Mesodermal cell (in vitro differentiated cells): ENCODE data around the gene CNDP2.
"Not testable (repeated sequence)": the region's sequence is repeated elsewhere in the genome, so short reads cannot be mapped to it uniquely, and the experiment has no call there.

Source experiments
- H3K27ac ChIP-seq: 2 replicates; pipeline ENCODE4 v1.7.0; 2013; ENCODE audit warnings: mild to moderate bottlenecking, low read depth, low read length, moderate library complexity; ENCODE audit not compliant: severe bottlenecking
- H3K36me3 ChIP-seq: 2 replicates; pipeline ENCODE4 v1.7.1; 2013; ENCODE audit warnings: mild to moderate bottlenecking, low read length, moderate library complexity; ENCODE audit not compliant: control insufficient read depth, insufficient read depth
- H3K4me1 ChIP-seq: one replicate; pipeline ENCODE4 v1.7.1; 2013; ENCODE audit warnings: mild to moderate bottlenecking, low read length; ENCODE audit not compliant: insufficient read depth, control insufficient read depth, poor library complexity, severe bottlenecking
- H3K4me3 ChIP-seq: 2 replicates; pipeline ENCODE4 v1.7.0; 2013; ENCODE audit warnings: low read length, control low read depth, mild to moderate bottlenecking; ENCODE audit not compliant: insufficient read depth, poor library complexity, severe bottlenecking; ENCODE audit errors: extremely low read depth
- H3K9me3 ChIP-seq: 2 replicates; pipeline ENCODE4 v1.7.1; 2013; ENCODE audit warnings: mild to moderate bottlenecking, low read length, moderate library complexity; ENCODE audit not compliant: control insufficient read depth
- WGBS, 2 experiments: methylation state at CpG; one replicate each; pipeline ENCODE4 v1.1.5; 2013; ENCODE audit warnings: missing lambda C conversion rate in 2 of 2; ENCODE audit not compliant: insufficient coverage in 2 of 2; 5-methylcytosine and 5-hydroxymethylcytosine counted together

CNDP2 gene

DNA sequence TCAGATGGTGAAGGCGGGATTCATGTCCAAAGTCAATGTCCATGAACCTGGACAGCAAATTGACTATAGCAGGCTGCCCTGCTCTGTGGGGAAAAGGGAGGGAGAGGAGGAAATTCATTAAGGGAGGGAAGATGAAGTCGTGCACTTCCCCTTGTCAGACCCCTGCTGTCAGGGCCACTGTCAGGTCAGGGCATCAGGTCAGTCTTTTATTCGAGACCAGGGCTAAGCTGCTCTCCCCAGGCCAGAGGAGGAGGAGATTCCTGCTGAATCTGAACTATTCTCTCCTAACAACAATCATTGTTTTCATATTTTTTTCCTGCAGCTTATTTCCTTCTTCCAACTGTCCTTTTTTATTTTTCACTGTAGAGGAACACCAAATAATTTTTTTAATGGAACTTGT lies 55.3 kb downstream of the CNDP2 start:
- 41 to 48% methylated on average over 3 of the region's 3 CpGs for WGBS, 2 experiments
- H3K27ac ChIP-seq = no peak overlapping the region
- H3K9me3 ChIP-seq = peaks cover 40% of the 10 kb centered on the region
- H3K4me1 ChIP-seq = no peaks in the 10 kb centered on the region
- H3K4me3 ChIP-seq = no peak overlapping the region
- no peaks in the 10 kb centered on the region for H3K36me3 ChIP-seq

DNA sequence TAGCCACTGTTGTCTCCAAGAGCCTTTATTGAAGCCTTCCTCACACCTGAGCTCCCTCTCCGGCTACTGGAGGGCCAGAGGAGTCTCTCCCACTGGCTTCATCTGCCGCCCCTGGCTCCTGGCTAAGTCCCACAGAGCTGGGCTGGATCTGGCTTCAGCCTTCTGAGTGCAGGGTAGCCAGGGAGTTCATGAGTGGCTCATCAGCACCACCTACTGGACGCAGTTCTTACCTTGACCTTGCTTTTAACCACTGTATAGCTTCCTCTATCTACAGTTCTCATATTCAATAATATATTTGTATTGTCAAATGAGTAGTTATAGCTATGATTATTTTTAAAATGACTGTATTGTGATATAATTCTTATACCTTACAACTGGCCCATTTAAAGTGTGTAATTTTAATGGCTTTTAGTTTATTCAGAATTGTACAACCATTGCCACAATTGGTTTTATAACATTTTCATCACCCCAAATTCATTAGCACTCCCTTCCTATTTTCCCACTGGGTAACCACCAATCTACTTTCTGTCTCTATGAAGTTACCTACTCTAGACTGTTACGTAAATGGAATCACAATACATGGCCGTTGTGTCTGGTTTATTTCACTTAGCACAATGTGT lies 55.9 kb downstream of the CNDP2 start:
- no peaks in the 10 kb centered on the region for H3K4me1 ChIP-seq
- H3K27ac ChIP-seq = no peak overlapping the region
- peaks cover 40% of the 10 kb centered on the region for H3K9me3 ChIP-seq
- WGBS, 2 experiments = 13 to 27% methylated on average over 2 to 3 of the region's 5 CpGs
- no peaks in the 10 kb centered on the region for H3K36me3 ChIP-seq
- no peak overlapping the region for H3K4me3 ChIP-seq

DNA sequence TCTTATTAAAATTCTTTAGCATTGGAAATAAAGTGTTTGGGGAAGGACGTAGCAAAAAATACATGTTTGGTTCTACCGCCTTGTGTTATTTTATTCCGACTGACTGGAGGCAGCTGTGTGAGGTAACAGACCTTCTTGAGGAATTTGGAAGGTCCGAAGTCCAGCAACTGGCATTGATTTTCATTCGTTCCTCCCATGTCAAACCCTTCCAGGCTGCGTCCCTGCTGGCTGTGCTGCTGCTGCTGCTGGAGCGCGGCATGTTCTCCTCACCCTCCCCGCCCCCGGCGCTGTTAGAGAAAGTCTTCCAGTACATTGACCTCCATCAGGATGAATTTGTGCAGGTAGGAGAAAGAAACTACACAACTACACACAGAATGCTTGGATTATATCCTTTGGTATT lies 60.0 kb downstream of the CNDP2 start:
- H3K9me3 ChIP-seq = peaks cover 5% of the 10 kb centered on the region
- H3K27ac ChIP-seq = no peak overlapping the region
- H3K4me1 ChIP-seq = no peaks in the 10 kb centered on the region
- no peaks in the 10 kb centered on the region for H3K36me3 ChIP-seq
- no peak overlapping the region for H3K4me3 ChIP-seq
- WGBS, 2 experiments = 85 to 94% methylated on average over 5 to 6 of the region's 11 CpGs

DNA sequence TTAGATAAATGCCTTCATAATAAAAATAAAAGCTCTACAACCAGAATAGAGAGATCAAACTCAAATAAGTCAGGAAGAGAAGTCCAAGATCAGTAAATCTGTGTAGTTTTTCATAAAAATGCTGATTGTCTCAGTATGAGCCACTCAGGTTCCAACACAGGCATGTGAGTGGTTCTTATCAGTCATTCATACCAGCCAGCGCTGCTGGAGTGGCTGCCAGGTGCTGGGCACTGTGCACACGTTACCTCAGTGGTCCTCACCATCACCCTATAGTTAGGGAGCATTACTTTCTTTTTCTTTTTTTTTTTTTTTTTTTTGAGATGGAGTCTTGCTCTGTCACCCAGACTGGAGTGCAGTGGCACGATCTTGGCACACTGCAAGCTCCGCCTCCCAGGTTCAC lies 61.9 kb downstream of the CNDP2 start:
- Histone ChIP-seq H3K36me3 (no peaks in the 10 kb centered on the region), H3K27ac (no peak overlapping the region), H3K4me3 (no peak overlapping the region), H3K9me3 (no peaks in the 10 kb centered on the region), H3K4me1 (no peaks in the 10 kb centered on the region)
- no CpG with 5 or more reads among the region's 4 CpGs for WGBS, 2 experiments

DNA sequence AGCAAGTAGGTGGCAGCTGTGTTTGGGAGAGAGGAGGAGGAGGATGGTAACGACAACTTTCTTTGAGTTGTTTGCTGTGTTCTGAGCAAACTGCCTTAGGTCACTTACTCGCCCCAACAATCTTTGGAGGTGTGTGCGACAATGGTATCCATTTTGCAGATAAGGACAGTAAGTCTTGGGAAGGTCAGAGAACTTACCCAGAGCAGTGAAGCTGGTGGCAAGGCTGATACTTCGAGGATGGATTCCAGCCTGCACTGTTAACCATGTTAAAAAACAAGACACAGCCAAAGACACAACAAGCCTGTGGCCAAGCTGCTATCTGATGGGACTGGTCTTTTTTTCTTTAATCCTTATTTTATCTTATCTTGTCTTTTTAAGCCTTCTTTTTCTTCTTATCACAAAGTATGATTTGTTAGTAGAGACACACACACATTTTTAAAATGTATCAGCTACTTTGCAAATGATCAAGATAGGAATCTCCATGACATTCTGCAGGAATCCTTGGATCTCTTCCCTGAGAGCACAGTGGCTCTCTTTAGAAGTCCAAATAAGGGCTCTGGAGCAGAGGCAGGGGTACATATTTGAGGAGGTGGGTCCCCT lies 66.1 kb downstream of the CNDP2 start:
- peak overlapping the region; percentile 11 for H3K27ac ChIP-seq
- no peak overlapping the region for H3K4me3 ChIP-seq
- 80 to 91% methylated on average over 3 of the region's 4 CpGs for whole genome bisulfite sequencing, 2 experiments
- H3K36me3 ChIP-seq = no peaks in the 10 kb centered on the region
- no peaks in the 10 kb centered on the region for H3K4me1 ChIP-seq
- peaks cover 14% of the 10 kb centered on the region for H3K9me3 ChIP-seq

DNA sequence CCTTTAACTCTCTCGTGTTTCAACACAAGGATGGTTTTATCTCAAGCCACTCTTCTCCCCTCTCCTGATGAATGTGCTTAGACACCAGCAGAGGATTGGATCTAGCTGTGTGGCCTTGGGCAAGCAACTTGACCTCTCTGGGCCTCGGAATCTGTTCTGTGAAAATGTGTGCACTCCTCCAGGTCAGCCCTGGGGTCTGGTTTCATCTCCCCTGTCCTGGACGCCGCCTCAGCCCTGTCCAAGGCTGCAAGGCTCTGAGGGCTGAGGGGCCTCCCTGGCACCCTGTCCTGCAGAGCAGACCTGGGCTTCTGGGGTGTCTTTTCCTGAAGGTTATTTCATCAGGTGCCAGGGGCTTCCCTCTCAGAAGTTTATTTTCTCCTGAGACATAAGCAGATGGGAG lies 66.6 kb downstream of the CNDP2 start:
- H3K27ac ChIP-seq = no peak overlapping the region
- H3K4me1 ChIP-seq = no peaks in the 10 kb centered on the region
- H3K9me3 ChIP-seq = peaks cover 19% of the 10 kb centered on the region
- whole genome bisulfite sequencing, 2 experiments = 83 to 88% methylated on average over 4 of the region's 4 CpGs
- H3K4me3 ChIP-seq = no peak overlapping the region
- H3K36me3 ChIP-seq = no peaks in the 10 kb centered on the region

DNA sequence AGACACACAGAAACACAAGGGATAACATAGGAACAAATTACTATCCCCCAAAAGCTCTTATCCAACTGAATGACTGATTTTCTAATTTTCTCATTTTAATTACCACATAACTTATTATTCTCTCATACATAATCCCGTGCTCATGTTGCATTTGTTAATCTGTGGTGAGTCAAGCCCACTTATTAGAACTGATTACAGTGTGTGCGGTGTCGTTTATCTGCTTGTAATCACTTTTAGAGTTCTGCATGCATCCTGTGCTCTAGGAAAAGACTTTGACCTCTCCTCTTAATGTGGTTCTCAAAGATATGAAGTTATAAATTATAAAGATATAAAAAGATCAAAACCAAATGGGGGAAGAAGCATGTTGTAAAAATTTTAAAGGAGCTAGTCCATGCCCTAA lies 67.8 kb downstream of the CNDP2 start:
- peaks cover 20% of the 10 kb centered on the region for H3K9me3 ChIP-seq
- H3K36me3 ChIP-seq = no peaks in the 10 kb centered on the region
- H3K4me3 ChIP-seq = no peak overlapping the region
- H3K4me1 ChIP-seq = no peaks in the 10 kb centered on the region
- WGBS, 2 experiments = no CpG with 5 or more reads among the region's 3 CpGs
- H3K27ac ChIP-seq = no peak overlapping the region

DNA sequence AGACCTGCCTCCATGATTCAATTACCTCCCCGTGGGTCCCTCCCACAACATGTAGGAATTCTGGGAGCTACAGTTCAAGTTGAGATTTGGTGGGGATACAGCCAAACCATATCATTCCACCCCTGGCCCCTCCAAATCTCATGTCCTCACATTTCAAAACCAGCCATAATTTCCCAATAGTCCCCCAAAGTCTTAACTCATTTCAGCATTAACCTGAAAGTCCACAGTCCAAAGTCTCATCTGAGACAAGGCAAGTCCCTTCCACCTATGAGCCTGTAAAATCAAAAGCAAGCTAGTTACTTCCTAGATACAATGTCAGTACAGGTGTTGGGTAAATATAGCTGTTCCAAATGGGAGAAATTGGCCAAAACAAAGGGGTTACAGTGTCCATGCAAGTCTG lies 69.0 kb downstream of the CNDP2 start:
- WGBS, 2 experiments = 100% methylated on average over 1 of the region's 1 CpG; no CpG with 5 or more reads in 1 of the 2 experiments

DNA sequence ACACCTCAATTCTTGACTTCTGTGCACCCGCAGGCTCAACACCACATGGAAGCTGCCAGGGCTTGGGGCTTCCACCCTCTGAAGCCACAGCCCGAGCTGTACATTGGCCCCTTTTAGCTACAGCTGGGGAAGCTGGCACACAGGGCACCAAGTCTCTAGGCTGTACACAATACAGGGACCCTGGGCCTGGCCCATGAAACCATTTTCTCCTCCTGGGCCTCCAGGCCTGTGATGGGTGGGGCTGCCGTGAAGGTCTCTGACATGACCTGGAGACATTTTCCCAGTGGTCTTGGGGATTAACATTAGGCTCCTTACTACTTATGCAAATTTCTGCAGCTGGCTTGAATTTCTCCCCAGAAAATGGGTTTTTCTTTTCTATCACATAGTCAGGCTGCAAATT lies 69.8 kb downstream of the CNDP2 start:
- WGBS, 2 experiments = 75 to 88% methylated on average over 2 to 3 of the region's 3 CpGs

More for the DNA sequence above, 69.0 kb downstream of the CNDP2 start:
- H3K27ac ChIP-seq, H3K36me3 ChIP-seq, H3K4me1 ChIP-seq, H3K4me3 ChIP-seq: not testable (repeated sequence)
- H3K9me3 ChIP-seq = peaks cover 20% of the 10 kb centered on the region

DNA sequence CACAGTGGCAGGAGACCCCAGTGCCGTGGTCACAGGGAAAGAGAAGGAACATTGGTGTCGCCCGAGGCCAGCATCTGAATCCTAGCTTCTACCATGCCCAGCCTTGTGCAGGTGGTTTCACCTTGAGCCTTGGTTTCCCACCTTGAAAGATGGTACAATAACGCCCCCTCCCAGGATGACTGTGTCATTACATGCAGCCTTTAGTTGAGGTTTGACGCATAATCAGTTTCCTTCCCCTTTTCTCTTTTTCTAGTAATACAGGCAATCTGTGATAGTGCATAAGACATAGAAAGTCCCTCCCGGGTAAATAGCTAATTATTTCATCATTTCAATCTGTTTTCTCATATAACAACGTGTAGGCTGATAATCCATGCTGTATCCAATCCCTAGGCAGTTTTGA lies 71.7 kb downstream of the CNDP2 start:
- Histone ChIP-seq H3K36me3 (no peaks in the 10 kb centered on the region), H3K4me1 (no peaks in the 10 kb centered on the region), H3K27ac (no peak overlapping the region), H3K4me3 (no peak overlapping the region), H3K9me3 (peaks cover 20% of the 10 kb centered on the region)
- WGBS, 2 experiments = 44 to 90% methylated on average over 3 to 5 of the region's 7 CpGs

More for the DNA sequence above, 69.8 kb downstream of the CNDP2 start:
- H3K4me1 ChIP-seq, H3K27ac ChIP-seq, H3K4me3 ChIP-seq, H3K36me3 ChIP-seq: not testable (repeated sequence)
- peaks cover 20% of the 10 kb centered on the region for H3K9me3 ChIP-seq

DNA sequence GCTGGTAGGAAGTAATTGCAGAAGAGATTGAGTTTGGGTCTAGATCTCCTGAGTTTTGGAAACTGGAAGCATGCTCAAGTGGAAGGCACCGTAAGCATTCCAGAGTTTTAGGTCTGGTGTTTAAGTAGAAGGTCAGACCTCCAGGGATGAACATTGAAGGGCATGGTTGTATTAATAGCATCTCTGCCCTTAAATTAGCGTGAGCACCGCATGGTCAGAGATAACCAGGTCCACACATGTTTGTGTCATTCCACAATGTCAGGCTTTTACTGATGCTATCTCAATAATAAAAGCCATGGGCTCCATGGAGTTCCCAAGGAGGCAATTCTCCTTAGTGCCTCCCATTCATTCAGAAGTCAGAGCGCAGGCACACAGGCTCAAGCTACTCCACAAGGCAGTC lies 73.2 kb downstream of the CNDP2 start:
- Histone ChIP-seq H3K4me1 (no peaks in the 10 kb centered on the region), H3K9me3 (peaks cover 20% of the 10 kb centered on the region), H3K4me3 (no peak overlapping the region), H3K36me3 (no peaks in the 10 kb centered on the region), H3K27ac (no peak overlapping the region)
- 91 to 94% methylated on average over 1 to 3 of the region's 4 CpGs for WGBS, 2 experiments
